Esophagus muscularis mucosa (tissue), 3 donors: ENCODE data around the gene CNTNAP4.

ENCODE experiments used
- POLR2A ChIP-seq: fragments of 450-650 bp; IDR thresholded peaks from one replicate; pipeline ENCODE4 v1.6.1; 2017; ENCODE audit warnings: antibody characterized with exemption, moderate library complexity, mild to moderate bottlenecking, low read depth
- TF ChIP-seq, protein P1 (sequence below), 3 experiments: fragments of 200-600 bp in 2 of 3; fragments of 450-650 bp in 1 of 3; sonication (generic) in 2 of 3; IDR thresholded peaks; one replicate each; pipeline ENCODE4 v1.5.1; 2017 to 2019; ENCODE audit warnings: antibody characterized with exemption in 3 of 3, mild to moderate bottlenecking in 2 of 3, moderate library complexity in 1 of 3

DNA sequence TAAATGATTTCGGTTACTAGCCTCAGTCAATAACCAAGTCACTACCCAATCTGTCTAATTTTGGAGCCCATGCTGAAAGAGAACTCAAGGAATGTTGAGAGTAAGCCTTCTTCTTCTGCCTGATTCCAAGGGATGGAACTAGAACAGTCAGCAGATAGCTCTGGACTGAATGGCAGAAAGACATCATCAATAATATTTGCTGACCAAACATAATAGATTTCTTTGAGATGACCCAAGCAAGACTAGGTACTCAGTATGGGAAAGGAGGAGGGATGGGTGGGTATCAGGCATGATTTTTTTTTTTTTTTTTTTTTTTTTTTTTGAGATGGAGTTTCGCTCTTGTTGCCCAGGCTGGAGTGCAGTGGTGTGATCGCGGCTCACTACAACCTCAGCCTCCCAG is 330.1 kb downstream of the CNTNAP4 start:
- TF ChIP-seq, protein P1, sequence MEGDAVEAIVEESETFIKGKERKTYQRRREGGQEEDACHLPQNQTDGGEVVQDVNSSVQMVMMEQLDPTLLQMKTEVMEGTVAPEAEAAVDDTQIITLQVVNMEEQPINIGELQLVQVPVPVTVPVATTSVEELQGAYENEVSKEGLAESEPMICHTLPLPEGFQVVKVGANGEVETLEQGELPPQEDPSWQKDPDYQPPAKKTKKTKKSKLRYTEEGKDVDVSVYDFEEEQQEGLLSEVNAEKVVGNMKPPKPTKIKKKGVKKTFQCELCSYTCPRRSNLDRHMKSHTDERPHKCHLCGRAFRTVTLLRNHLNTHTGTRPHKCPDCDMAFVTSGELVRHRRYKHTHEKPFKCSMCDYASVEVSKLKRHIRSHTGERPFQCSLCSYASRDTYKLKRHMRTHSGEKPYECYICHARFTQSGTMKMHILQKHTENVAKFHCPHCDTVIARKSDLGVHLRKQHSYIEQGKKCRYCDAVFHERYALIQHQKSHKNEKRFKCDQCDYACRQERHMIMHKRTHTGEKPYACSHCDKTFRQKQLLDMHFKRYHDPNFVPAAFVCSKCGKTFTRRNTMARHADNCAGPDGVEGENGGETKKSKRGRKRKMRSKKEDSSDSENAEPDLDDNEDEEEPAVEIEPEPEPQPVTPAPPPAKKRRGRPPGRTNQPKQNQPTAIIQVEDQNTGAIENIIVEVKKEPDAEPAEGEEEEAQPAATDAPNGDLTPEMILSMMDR (IDR thresholded peaks at IDR 0.05): no peak
- TF ChIP-seq POLR2A: no peak
